ENCODE results near the gene ZNRD2.
A peak's percentile ranks its signal among the peaks of the same experiment; 100 is the strongest.

ZNRD2 gene

DNA sequence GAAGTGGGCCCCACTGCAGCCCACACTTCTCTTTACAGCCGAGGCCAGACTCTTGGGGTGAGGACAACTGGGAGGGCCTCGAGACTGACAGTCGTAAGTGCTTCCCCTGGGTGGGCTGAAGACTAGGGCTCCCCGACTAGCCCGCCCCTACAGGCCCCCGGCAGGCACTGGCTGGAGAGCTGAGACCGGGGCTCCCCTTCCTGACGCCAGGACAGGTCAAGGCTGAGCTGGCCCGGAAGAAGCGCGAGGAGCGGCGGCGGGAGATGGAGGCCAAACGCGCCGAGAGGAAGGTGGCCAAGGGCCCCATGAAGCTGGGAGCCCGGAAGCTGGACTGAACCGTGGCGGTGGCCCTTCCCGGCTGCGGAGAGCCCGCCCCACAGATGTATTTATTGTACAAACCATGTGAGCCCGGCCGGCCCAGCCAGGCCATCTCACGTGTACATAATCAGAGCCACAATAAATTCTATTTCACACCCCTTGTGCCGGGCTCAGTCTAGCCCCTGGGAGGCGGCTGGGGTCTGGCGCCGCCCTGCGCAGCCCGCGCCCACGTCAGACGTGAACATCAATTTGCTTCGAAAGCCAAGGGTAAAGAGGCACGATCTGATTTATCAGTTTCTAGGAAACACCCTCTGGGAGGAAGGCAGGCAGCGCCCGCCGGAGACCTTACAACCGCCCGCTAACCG, 31.9 kb upstream of the ZNRD2 start:
- DNase-seq, result no peak

GRCh38 chr11:65538915-65539743, 31.1 kb upstream of the ZNRD2 start:
- no peak for DNase-seq

- no peak for DNase-seq
These were observed 30.5 kb upstream of the ZNRD2 start for GRCh38 chr11:65539744-65540289.

- no peak for DNase-seq
These were observed 29.8 kb upstream of the ZNRD2 start for GRCh38 chr11:65540290-65541092.

GRCh38 chr11:65541093-65541982, 28.9 kb upstream of the ZNRD2 start:
- no peak for DNase-seq

DNA sequence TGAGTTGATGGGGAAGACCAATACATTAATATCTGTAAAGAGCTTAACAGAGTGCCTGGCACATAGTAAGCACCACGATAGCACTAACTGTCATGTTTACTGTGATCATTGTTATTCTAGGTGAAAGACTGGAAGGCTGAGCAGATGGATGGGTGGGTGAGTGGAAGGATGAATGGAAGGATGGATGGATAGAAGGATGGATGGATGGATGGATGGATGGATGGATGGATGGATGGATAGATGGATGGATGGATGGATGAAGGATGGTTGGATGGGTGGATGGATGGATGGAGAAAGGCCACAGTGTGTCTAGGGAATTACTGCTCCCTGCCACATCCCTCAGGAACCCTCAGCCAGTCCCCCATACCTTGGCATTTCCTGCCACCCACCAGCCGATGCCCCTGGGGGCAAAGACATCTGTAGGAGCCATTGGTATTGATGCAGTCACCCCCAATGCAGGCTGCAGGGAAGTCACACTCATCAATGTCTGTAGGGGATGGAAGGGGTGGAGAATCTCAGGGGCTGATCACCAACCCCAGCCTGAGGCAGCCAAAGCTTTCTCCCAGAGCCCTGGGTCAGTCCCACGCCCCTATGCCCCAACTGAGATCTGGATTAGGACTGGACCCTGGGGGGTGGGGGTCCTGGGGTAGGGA, 27.4 kb upstream of the ZNRD2 start:
- no peak for DNase-seq

DNA sequence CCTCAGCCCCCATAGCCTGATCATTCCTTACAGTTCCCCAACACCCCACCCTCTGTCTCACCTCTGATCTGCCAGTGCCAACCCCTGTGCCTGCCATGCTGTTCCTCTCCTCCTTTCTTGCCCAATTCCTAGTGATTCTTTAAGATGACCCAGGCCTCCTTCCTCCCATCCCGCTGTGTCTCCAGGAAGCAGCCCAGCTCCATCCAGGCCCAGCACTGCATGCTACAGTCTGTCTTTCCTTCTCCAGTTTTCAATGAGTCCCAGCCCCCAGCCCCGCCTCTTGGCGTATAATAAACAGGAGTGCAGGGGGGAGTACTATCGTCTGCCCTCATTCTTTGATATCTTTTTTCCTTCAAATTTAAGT, 24.4 kb upstream of the ZNRD2 start:
- no peak for DNase-seq

GRCh38 chr11:65546217-65546958, 23.9 kb upstream of the ZNRD2 start:
- DNase-seq, result peak; percentile 83

DNA sequence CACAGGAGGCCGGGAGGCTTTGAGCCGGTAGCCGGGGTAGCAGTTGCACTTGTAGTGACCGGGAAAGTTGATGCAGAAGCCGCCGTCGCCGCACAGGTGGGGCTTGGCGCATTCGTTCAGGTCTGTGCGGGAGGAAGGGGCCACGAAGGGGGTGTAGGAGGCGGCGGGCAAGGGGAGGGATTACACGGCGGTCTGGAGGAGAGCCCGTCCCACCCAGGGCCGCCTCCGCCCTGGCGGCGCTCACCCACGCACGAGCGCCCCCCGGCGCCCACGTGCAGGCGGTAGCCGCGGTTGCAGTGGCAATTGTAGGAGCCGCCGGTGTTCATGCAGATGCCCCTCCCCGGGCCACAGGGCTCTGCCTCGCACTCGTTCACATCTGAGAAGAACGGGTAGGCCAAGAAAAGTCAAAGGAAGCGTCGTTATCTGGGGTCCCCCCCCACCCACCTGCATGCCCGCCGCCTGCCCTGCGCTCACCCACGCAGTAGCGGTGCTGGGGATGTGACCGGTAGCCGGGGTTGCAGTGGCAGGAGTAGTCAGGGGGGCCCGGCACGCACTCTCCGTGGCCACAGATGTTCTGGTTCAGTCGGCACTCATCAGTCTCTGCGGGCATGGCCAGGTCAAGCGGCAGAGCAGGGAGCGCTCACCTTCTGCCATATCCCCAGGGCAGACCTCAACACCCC, 22.7 kb upstream of the ZNRD2 start:
- no peak for DNase-seq

GRCh38 chr11:65548395-65548794, 21.9 kb upstream of the ZNRD2 start:
- DNase-seq, result no peak

DNA sequence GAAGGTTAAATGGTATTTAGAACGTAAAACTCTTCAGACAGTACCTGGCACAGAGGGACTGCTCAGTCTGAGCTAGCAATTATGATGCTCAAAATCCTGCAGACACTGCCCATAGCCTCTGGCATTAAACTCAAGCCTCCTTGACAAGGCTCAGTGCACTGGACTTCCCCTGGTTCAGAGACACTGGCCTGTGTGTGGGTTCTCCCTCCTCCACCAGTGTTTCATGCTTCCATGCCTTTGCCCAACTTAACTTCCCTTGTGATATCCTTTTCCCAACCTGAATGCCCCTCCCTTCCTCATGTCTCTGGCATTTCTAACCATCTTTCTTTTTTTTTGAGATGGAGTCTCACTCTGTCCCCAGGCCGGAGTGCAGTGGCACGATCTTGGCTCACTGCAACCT, 21.2 kb upstream of the ZNRD2 start:
- no peak for DNase-seq

DNA sequence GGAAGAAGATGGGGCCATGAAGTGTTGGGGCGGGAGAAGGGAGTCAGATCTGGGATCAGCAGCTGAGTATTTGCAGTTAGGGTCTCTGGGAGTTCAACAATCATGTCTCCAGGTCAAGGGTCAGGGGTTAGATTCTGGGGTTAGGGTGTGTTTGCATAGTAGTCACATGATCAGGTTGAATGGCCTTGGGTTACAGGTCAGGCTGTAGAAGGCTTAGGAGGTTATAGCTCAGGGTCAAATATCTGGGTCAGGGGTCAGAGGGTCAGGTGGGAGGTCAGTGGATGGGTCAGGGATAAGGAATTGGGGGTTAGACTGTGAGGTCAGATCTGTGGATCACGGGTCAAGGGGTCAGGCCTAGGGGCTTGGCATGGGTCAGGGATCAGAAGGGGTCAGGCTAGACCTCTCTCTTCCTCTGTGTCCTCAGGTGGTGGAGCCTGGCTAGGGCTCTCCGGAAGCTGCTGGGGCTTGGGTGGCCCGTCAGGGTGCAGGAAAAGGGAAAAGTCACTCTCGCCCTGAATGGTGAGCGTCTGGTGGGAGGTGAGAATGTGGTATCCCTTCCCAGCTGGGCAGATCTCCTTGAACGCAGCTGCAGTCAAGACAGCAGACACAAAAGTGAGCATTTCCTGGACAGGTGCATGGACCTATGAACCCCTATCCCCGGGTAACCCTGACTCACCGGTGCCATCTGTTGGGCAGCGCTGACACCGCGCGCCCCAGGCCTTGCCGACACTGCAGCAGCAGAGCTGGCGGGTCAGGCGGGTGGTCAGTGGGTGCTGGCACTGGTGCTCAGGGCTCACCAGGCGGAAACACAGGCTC, 18.5 kb upstream of the ZNRD2 start:
- DNase-seq, result peak; percentile 92

- no peak for DNase-seq
These were observed 17.8 kb upstream of the ZNRD2 start for GRCh38 chr11:65552388-65552951.

- peak; percentile 78 for DNase-seq
These were observed 16.8 kb upstream of the ZNRD2 start for GRCh38 chr11:65553301-65554001.

DNA sequence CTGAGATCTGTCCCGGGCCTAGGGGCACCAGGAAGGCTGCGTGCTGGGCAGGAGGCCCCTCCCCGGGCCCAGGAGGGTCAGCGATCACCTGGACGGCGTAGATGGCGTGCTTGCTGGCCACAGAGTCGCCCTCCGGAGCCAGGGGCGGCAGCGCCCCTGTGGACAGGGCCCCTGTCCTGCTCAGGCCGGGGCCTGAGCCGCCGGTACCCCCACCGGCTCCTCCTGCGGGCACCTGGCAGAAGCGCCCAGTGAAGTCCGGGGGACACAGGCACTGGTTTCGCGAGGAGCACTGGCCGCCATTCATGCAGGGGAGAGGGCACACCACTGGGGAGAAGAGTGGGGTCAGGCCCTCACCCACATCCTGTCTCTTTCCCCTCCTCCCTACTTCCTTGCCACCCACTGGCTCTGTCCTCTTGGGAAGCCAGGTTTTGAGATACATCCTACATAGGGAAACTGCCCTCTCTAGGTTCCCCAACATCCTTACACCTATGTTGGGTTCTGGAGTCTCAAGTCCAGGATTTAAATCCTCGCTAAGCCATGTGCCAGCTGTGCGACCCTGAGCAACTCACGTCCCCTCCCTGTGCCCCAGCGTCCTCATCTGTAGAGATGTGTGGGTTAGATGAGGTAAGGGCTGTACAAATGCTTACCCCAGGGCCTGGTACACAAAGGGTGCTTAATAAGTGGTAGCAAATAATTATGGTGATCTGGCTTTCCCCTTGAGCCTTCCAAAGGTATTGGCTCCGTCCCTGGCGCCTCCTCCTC, 16.0 kb upstream of the ZNRD2 start:
- no peak for DNase-seq

- no peak for DNase-seq
These were observed 15.3 kb upstream of the ZNRD2 start for GRCh38 chr11:65554842-65555430.

DNA sequence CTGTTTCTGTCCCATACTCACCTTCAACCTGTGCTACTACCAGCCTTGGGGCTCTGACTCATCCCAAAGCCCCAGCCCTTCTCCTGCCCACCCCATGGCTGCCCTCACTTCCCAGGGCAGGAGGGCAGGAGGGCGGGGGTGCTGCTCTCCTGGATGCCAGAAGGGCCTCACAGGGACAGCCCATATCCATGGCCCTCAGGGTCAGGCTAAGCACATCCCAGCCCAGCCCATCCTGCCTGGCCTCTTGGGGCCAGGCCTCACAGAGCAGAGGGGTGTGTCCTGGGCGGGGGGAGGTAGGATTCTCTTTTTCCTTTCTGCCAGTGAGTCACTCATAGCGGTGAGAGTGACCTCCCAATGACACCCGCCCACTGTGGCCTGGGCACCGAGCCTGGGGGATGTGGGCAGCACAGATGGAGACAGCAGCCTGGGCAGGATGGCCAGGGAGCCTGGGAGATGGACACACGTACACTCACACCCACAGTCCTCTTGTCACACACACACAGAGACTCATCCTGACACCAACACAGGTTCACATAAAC, 14.5 kb upstream of the ZNRD2 start:
- DNase-seq, result no peak
